Endodermal cell (in vitro differentiated cells): ENCODE data around the gene SLC7A7. TPM values are rescaled to one million over a fixed set of nuclear protein-coding genes. Genes with fewer than 3 reads are reported as not detected.

Experiments used
- DNase-seq: peaks from one replicate; pipeline ENCODE4 v3.0.0-alpha.2; 2017
- H3K27ac ChIP-seq: 2 replicates; pipeline ENCODE4 v1.5.1; 2013; ENCODE audit warnings: mild to moderate bottlenecking, low read depth, low read length, moderate library complexity
- H3K27me3 ChIP-seq: 2 replicates; pipeline ENCODE4 v1.6.1; 2013; ENCODE audit warnings: mild to moderate bottlenecking, low read length, moderate library complexity; ENCODE audit not compliant: insufficient read depth, control insufficient read depth, poor library complexity, severe bottlenecking
- H3K36me3 ChIP-seq: 2 replicates; pipeline ENCODE4 v1.7.0; 2013; ENCODE audit warnings: mild to moderate bottlenecking, low read length, moderate library complexity; ENCODE audit not compliant: control insufficient read depth, insufficient read depth
- H3K4me1 ChIP-seq: one replicate; pipeline ENCODE4 v1.7.0; 2013; ENCODE audit warnings: low read length; ENCODE audit not compliant: control insufficient read depth, insufficient read depth
- H3K4me3 ChIP-seq: 2 replicates; pipeline ENCODE4 v1.5.1; 2013; ENCODE audit warnings: mild to moderate bottlenecking, low read length, moderate library complexity
- H3K9ac ChIP-seq: 2 replicates; pipeline ENCODE4 v1.6.1; 2013; ENCODE audit warnings: mild to moderate bottlenecking, low read length, moderate library complexity; ENCODE audit not compliant: poor library complexity, severe bottlenecking; ENCODE audit errors: extremely low read depth
- H3K9me3 ChIP-seq: 2 replicates; pipeline ENCODE4 v1.6.1; 2013; ENCODE audit warnings: mild to moderate bottlenecking, low read length, moderate library complexity; ENCODE audit not compliant: control insufficient read depth
- H3K27ac Mint-ChIP-seq: 2 replicates; pipeline ENCODE4 v1.8.0; 2020; ENCODE audit warnings: mixed read lengths
- H3K27me3 Mint-ChIP-seq: 2 replicates; pipeline ENCODE4 v1.8.0; 2021; ENCODE audit warnings: mild to moderate bottlenecking, mixed read lengths; ENCODE audit not compliant: insufficient read depth
- H3K36me3 Mint-ChIP-seq: 2 replicates; pipeline ENCODE4 v1.8.0; 2020; ENCODE audit warnings: low read depth, mixed read lengths
- H3K4me1 Mint-ChIP-seq: 2 replicates; pipeline ENCODE4 v1.8.0; 2020; ENCODE audit warnings: mixed read lengths
- H3K4me3 Mint-ChIP-seq: 2 replicates; pipeline ENCODE4 v1.8.0; 2020; ENCODE audit warnings: mild to moderate bottlenecking, moderate library complexity, mixed read lengths
- H3K9me3 Mint-ChIP-seq: 2 replicates; pipeline ENCODE4 v1.8.0; 2020; ENCODE audit warnings: mild to moderate bottlenecking, mixed read lengths
- CTCF ChIP-seq: fragments of 200-600 bp; sonication (generic); conservative IDR thresholded peaks from 2 replicates; pipeline ENCODE4 v1.5.0; 2021; ENCODE audit warnings: antibody characterized with exemption, mild to moderate bottlenecking
- WGBS, 2 experiments: methylation state at CpG; one replicate each; pipeline versions ENCODE4 v1.1.5 to v1.1.7; 2013; ENCODE audit warnings: missing lambda C conversion rate in 2 of 2, mixed read lengths in 1 of 2; ENCODE audit not compliant: insufficient coverage in 1 of 2, insufficient read length in 1 of 2; 5-methylcytosine and 5-hydroxymethylcytosine counted together
- total RNA-seq, 2 donors: library from RNA; stranded (reverse); fragmentation: NEBNext Ultra II Directional in 1 of 2; extraction: Animal tissue kit (Norgen Biotek cat#: 25700) in 1 of 2; gene quantifications; 2 replicates in 1 of 2; 3 replicates in 1 of 2; pipeline ENCODE4 v1.2.1, GENCODE V29; 2021

SLC7A7 gene
- total RNA-seq, 2 donors from 2014 or later: 16.7 to 17.0 TPM

GRCh38 chr14:22821193-22822015 is 6.2 kb upstream of the SLC7A7 start:
- TF ChIP-seq CTCF: no peak

GRCh38 chr14:22820731-22821130 is 5.5 kb upstream of the SLC7A7 start:
- Histone ChIP-seq H3K36me3 (no peaks in the 10 kb centered on the region), H3K9me3 (no peaks in the 10 kb centered on the region), H3K27ac (no peak overlapping the region), H3K9ac (no peak overlapping the region), H3K4me3 (no peak overlapping the region), H3K4me1 (peaks cover 15% of the 10 kb centered on the region), H3K27me3 (no peaks in the 10 kb centered on the region)
- TF ChIP-seq CTCF: no peak
- Mint-ChIP-seq H3K27me3 (peaks cover 3% of the 10 kb centered on the region), H3K4me3 (peak overlapping the region; percentile 67), H3K36me3 (no peaks in the 10 kb centered on the region), H3K27ac (peak overlapping the region; percentile 93), H3K9me3 (no peaks in the 10 kb centered on the region), H3K4me1 (peaks cover 45% of the 10 kb centered on the region)
- WGBS, 2 experiments: 59 to 86% methylated on average over 1 of the region's 1 CpG
- DNase-seq: no peak

More at GRCh38 chr14:22821193-22822015, 6.2 kb upstream of the SLC7A7 start:
- Histone ChIP-seq H3K36me3 (no peaks in the 10 kb centered on the region), H3K4me3 (peak overlapping the region; percentile 73), H3K9ac (no peak overlapping the region), H3K27ac (no peak overlapping the region), H3K9me3 (no peaks in the 10 kb centered on the region), H3K4me1 (peaks cover 15% of the 10 kb centered on the region), H3K27me3 (no peaks in the 10 kb centered on the region)
- Mint-ChIP-seq H3K4me3 (peak overlapping the region; percentile 67), H3K9me3 (no peaks in the 10 kb centered on the region), H3K36me3 (no peaks in the 10 kb centered on the region), H3K4me1 (peaks cover 42% of the 10 kb centered on the region), H3K27ac (peak overlapping the region; percentile 93), H3K27me3 (peaks cover 5% of the 10 kb centered on the region)
- DNase-seq: peak; percentile 78
- WGBS, 2 experiments: 36 to 41% methylated on average over 15 to 24 of the region's 24 CpGs

GRCh38 chr14:22819151-22819988 is 4.1 kb upstream of the SLC7A7 start:
- Histone ChIP-seq H3K27ac (no peak overlapping the region), H3K4me1 (peaks cover 18% of the 10 kb centered on the region), H3K9me3 (no peaks in the 10 kb centered on the region), H3K9ac (no peak overlapping the region), H3K27me3 (no peaks in the 10 kb centered on the region), H3K36me3 (no peaks in the 10 kb centered on the region), H3K4me3 (no peak overlapping the region)
- no peaks in the 10 kb centered on the region for H3K9me3 Mint-ChIP-seq
- WGBS, 2 experiments: 48 to 100% methylated on average over 1 to 10 of the region's 10 CpGs
- no peaks in the 10 kb centered on the region for H3K36me3 Mint-ChIP-seq
- peaks cover 59% of the 10 kb centered on the region for H3K4me1 Mint-ChIP-seq
- peak; percentile 89 for DNase-seq
- peaks cover under 1% of the 10 kb centered on the region for H3K27me3 Mint-ChIP-seq
- H3K4me3 Mint-ChIP-seq: peak overlapping the region; percentile 48
- TF ChIP-seq CTCF: no peak
- H3K27ac Mint-ChIP-seq: peak overlapping the region; percentile 77
